GM12864 (cell line): ENCODE data around the gene DLGAP1.
"Not testable (repeated sequence)": the region's sequence is repeated elsewhere in the genome, so short reads cannot be mapped to it uniquely, and the experiment has no call there.

ENCODE experiments used
- DNase-seq: peaks from one replicate; pipeline ENCODE4 v3.0.0-alpha.2; 2011; ENCODE audit warnings: low read depth
- H3K4me3 ChIP-seq: 2 replicates; pipeline ENCODE4 v1.5.1; 2011; ENCODE audit warnings: mild to moderate bottlenecking, low read depth, low read length, control low read depth
- CTCF ChIP-seq: IDR thresholded peaks from 2 replicates; pipeline ENCODE4 v1.5.1; 2011; ENCODE audit warnings: low read depth, mild to moderate bottlenecking, moderate library complexity, low read length, control low read depth, inconsistent platforms; ENCODE audit errors: missing control alignments

DLGAP1 gene

GRCh38 chr18:3604498-3605408 is 850.4 kb downstream of the DLGAP1 start:
- H3K4me3 ChIP-seq: peak overlapping the region; percentile 29; the same call in 1 of the 2 replicates
- TF ChIP-seq CTCF: no peak
- peak; percentile 80 for DNase-seq

- peak overlapping the region; percentile 12; the same call in 1 of the 2 replicates for H3K4me3 ChIP-seq
- no peak for DNase-seq
- no peak for TF ChIP-seq CTCF
Measured at GRCh38 chr18:3604235-3604497, 850.9 kb downstream of the DLGAP1 start.

GRCh38 chr18:3603421-3604234 is 851.5 kb downstream of the DLGAP1 start:
- H3K4me3 ChIP-seq: peak overlapping the region; percentile 12; the same call in 1 of the 2 replicates
- DNase-seq: no peak
- no peak for TF ChIP-seq CTCF

GRCh38 chr18:3601106-3601755 is 853.9 kb downstream of the DLGAP1 start:
- not testable (repeated sequence) for DNase-seq, H3K4me3 ChIP-seq

- no peak for TF ChIP-seq CTCF
- DNase-seq: no peak
- H3K4me3 ChIP-seq: no peak overlapping the region
Measured at GRCh38 chr18:3599861-3600260, 855.2 kb downstream of the DLGAP1 start.

- DNase-seq: no peak
- no peak overlapping the region for H3K4me3 ChIP-seq
- no peak for TF ChIP-seq CTCF
Measured at GRCh38 chr18:3599195-3599594, 855.9 kb downstream of the DLGAP1 start.

- no peak overlapping the region for H3K4me3 ChIP-seq
- DNase-seq: no peak
- TF ChIP-seq CTCF: no peak
Measured at GRCh38 chr18:3598581-3598980, 856.5 kb downstream of the DLGAP1 start.
